ENCODE data around the gene TLE3. TPM values are rescaled to one million over a fixed set of nuclear protein-coding genes. Genes with fewer than 3 reads are reported as not detected.

TLE3 gene
- total and polyA plus RNA-seq, 7 experiments from 2014 or later: 15.2 to 183 (median 117) TPM

DNA sequence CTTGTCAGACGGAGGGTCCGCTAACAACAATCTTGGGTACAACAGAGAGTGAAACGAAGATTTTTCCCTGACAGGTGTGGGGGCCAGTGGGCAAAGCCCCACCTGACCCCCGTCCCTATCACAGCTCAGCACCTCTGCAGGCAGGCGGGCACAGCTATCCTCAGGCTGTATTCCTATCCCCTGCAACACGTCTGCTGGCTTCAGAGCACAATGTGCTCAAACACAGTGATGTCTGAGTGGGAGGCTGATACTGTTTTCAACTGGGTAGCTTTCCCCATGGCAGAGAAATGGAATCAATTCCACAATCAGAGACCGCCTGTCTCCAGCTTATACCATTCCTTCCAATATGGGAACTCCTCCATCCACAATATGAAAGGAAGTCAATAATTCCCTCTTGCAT lies 28.0 kb downstream of the TLE3 start:
- Mint-ChIP-seq H3K27ac (no peak overlapping the region), H3K4me1 (peaks cover 7 to 33% (median 26%) of the 10 kb centered on the region in 7 donors), H3K36me3 (peaks cover 13 to 62% (median 20%) of the 10 kb centered on the region in 5 donors), H3K27me3 (no peaks in the 10 kb centered on the region), H3K9me3 (no peaks in the 10 kb centered on the region), H3K4me3 (no peak overlapping the region)
- Histone ChIP-seq H3K4me1 (ENCODE audit: control insufficient read depth in 2 of 2, insufficient read depth in 2 of 2, low read length in 2 of 2) (no peaks in the 10 kb centered on the region), H3K4me3 (ENCODE audit: low read length) (no peak overlapping the region), H3K9me3 (ENCODE audit: control insufficient read depth in 2 of 3, low read length in 3 of 3) (no peaks in the 10 kb centered on the region), H3K27ac (ENCODE audit: low read depth, low read length) (no peak overlapping the region), H3K36me3 (ENCODE audit: control insufficient read depth in 2 of 3, insufficient read depth in 3 of 3, low read length in 3 of 3) (peaks cover 18 to 89% (median 48%) of the 10 kb centered on the region in 3 experiments), H3K27me3 (ENCODE audit: control insufficient read depth in 2 of 2, insufficient read depth in 2 of 2, low read length in 2 of 2) (no peaks in the 10 kb centered on the region)
- POLR2A ChIA-PET: no interaction called here
- intact Hi-C loops (cut with micrococcal nuclease): no loop called here
- DNase-seq: no peak
- CTCF ChIA-PET: no interaction called here
- no peak for ATAC-seq

DNA sequence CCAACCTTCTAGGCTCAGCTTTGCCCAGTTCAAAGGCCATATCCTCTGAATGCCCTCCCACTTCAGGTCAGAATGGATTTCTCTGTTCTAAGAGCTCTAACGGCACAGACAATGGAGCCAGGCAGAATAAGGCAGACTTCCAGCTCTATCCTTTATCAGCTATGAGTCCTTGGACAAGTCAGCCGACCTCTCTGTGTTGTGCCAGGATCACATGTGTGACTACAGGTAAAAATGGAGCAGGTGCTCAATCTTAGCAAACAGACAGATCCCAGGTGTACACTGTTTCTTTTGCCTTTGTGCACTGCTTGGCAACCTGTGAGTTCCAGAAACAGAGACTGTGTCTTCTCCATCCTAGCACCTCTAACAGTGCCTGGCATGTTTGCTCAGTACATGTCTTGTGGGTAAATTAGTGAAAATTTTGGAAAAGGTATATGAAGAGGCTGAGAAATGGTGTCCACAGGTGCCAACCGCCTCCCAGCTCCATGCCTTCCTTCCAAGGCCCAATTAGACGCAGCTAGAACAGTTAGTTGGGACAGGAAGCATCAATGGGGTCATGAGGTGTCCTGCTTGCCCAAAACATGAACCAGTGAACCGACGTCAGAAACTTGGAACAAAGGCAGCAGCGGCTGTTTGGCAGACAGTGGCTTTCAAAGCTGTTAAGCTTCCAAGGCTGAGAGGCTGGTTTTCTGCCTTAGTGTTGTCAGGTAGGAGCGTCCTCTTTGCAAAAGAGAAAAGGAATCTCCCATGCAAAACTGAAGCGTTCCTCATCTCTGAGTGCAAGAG lies 28.7 kb downstream of the TLE3 start:
- Histone ChIP-seq H3K27ac (ENCODE audit: low read depth, low read length) (no peak overlapping the region), H3K36me3 (ENCODE audit: control insufficient read depth in 2 of 3, insufficient read depth in 3 of 3, low read length in 3 of 3) (peaks cover 15 to 88% (median 40%) of the 10 kb centered on the region in 3 experiments), H3K27me3 (ENCODE audit: control insufficient read depth in 2 of 2, insufficient read depth in 2 of 2, low read length in 2 of 2) (no peaks in the 10 kb centered on the region), H3K4me1 (ENCODE audit: control insufficient read depth in 2 of 2, insufficient read depth in 2 of 2, low read length in 2 of 2) (no peaks in the 10 kb centered on the region), H3K9me3 (ENCODE audit: control insufficient read depth in 2 of 3, low read length in 3 of 3) (no peaks in the 10 kb centered on the region), H3K4me3 (ENCODE audit: low read length) (no peak overlapping the region)
- Mint-ChIP-seq H3K9me3 (no peaks in the 10 kb centered on the region), H3K4me1 (peaks cover 4 to 31% (median 26%) of the 10 kb centered on the region in 7 donors), H3K27ac (peak overlapping the region in 2 of 9 donors; percentile 16 to 53), H3K36me3 (peaks cover 10 to 60% (median 20%) of the 10 kb centered on the region in 5 donors), H3K4me3 (no peak overlapping the region), H3K27me3 (no peaks in the 10 kb centered on the region)
- ATAC-seq (no peak), DNase-seq (no peak)
- ChIA-PET CTCF (interaction anchor here (0.6 kb wide), 2 partner anchors 9 to 305 kb away, joined by 3 read pairs; no protein-coding TSS in a partner anchor), POLR2A (no interaction called here)
- intact Hi-C loops (cut with micrococcal nuclease): no loop called here

DNA sequence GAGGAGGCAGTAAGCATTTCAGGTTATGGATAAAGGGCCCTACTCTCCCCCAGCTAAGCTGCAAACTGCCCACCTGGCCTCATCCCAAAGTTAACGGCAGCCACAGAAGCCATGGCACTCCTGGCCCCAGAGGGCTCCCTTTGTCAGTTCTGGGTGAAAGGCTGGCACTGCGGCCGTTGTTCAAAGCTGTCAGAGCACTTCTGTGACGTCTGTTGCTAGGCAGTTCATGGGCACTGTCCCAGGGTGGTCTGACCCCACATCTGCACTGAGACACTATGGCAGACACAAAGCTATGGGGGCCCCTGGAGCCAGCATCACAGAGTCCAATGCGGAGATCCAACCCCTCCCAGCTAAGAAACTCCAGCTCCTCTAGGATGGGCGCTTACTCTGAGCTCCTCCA lies 30.0 kb downstream of the TLE3 start:
- ATAC-seq: no peak
- Mint-ChIP-seq H3K4me1 (peaks cover 2 to 20% (median 13%) of the 10 kb centered on the region in 7 donors), H3K9me3 (no peaks in the 10 kb centered on the region), H3K27me3 (no peaks in the 10 kb centered on the region), H3K4me3 (no peak overlapping the region), H3K27ac (peak overlapping the region in 1 of 9 donors; percentile 31), H3K36me3 (peaks cover 6 to 54% (median 10%) of the 10 kb centered on the region in 5 donors)
- Histone ChIP-seq H3K4me3 (ENCODE audit: low read length) (no peak overlapping the region), H3K27me3 (ENCODE audit: control insufficient read depth in 2 of 2, insufficient read depth in 2 of 2, low read length in 2 of 2) (no peaks in the 10 kb centered on the region), H3K36me3 (ENCODE audit: control insufficient read depth in 2 of 3, insufficient read depth in 3 of 3, low read length in 3 of 3) (peaks cover 21 to 88% (median 30%) of the 10 kb centered on the region in 3 experiments), H3K27ac (ENCODE audit: low read depth, low read length) (no peak overlapping the region), H3K4me1 (ENCODE audit: control insufficient read depth in 2 of 2, insufficient read depth in 2 of 2, low read length in 2 of 2) (no peaks in the 10 kb centered on the region), H3K9me3 (ENCODE audit: control insufficient read depth in 2 of 3, low read length in 3 of 3) (no peaks in the 10 kb centered on the region)
- DNase-seq: no peak
- intact Hi-C loops (cut with micrococcal nuclease): no loop called here
- ChIA-PET POLR2A (interaction anchor here (1.0 kb wide), 1 partner anchor 11 kb away, joined by 3 read pairs; no protein-coding TSS in a partner anchor), CTCF (interaction anchor here (1.4 kb wide), 1 partner anchor 492 kb away, joined by 5 read pairs; no protein-coding TSS in a partner anchor)

DNA sequence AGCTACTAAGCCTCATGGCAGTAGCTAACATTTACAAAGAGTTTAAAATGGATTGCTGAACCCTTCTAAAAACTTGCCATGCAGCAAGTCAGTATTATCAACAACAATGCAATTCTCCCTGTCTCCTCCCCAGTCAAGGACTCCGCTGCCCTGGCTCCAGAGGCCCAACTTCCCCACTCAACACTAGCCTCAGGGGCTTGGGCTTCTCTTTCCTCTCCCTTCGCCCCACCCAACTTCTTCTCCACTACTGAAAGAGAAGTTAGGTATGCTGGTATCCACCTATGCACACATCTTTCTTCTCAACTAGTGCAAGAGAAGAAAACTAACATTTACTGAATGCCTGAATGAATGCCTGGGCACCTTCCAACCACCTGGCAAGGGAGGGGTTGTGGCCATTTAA lies 30.7 kb downstream of the TLE3 start:
- ATAC-seq (no peak), DNase-seq (no peak)
- Histone ChIP-seq H3K27me3 (ENCODE audit: control insufficient read depth in 2 of 2, insufficient read depth in 2 of 2, low read length in 2 of 2) (no peaks in the 10 kb centered on the region), H3K27ac (ENCODE audit: low read depth, low read length) (no peak overlapping the region), H3K9me3 (ENCODE audit: control insufficient read depth in 2 of 3, low read length in 3 of 3) (no peaks in the 10 kb centered on the region), H3K4me1 (ENCODE audit: control insufficient read depth in 2 of 2, insufficient read depth in 2 of 2, low read length in 2 of 2) (no peaks in the 10 kb centered on the region), H3K36me3 (ENCODE audit: control insufficient read depth in 2 of 3, insufficient read depth in 3 of 3, low read length in 3 of 3) (peaks cover 21 to 88% (median 30%) of the 10 kb centered on the region in 3 experiments), H3K4me3 (ENCODE audit: low read length) (no peak overlapping the region)
- ChIA-PET POLR2A (no interaction called here), CTCF (interaction anchor here (1.4 kb wide), 1 partner anchor 491 kb away, joined by 5 read pairs; no protein-coding TSS in a partner anchor)
- H3K27me3 Mint-ChIP-seq: no peaks in the 10 kb centered on the region
- H3K9me3 Mint-ChIP-seq: no peaks in the 10 kb centered on the region
- intact Hi-C loops (cut with micrococcal nuclease): no loop called here
- H3K36me3 Mint-ChIP-seq: peaks cover 6 to 52% (median 12%) of the 10 kb centered on the region in 5 donors
- H3K4me1 Mint-ChIP-seq: peaks cover 2 to 18% (median 13%) of the 10 kb centered on the region in 7 donors
- no peak overlapping the region for H3K27ac Mint-ChIP-seq
- no peak overlapping the region for H3K4me3 Mint-ChIP-seq

DNA sequence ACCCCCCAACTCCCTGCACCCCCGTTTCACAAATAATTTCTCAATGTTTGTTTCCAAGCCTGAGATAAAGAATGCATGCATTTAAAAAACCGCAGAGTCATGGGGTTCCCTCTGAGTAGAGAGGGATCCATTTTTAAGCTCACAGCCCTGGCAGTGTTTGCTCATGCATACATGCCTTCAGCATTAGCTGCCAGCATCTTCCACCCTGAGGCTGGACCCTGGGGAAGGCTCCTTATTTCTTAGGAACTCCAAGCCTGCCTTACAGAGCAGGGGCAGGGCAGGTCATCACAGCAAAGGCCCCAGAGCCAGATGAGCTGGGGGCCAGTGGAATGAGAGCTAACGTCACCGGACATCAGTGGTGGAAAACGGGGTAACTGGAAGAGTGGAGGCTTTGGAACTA lies 31.3 kb downstream of the TLE3 start:
- DNase-seq: no peak
- intact Hi-C loops (cut with micrococcal nuclease): no loop called here
- peaks cover 21 to 88% (median 25%) of the 10 kb centered on the region in 3 experiments for H3K36me3 ChIP-seq (ENCODE audit: control insufficient read depth in 2 of 3, insufficient read depth in 3 of 3, low read length in 3 of 3)
- H3K9me3 ChIP-seq (ENCODE audit: control insufficient read depth in 2 of 3, low read length in 3 of 3): no peaks in the 10 kb centered on the region
- no peak for ATAC-seq
- H3K4me3 Mint-ChIP-seq: no peak overlapping the region
- peaks cover 2 to 17% (median 13%) of the 10 kb centered on the region in 7 donors for H3K4me1 Mint-ChIP-seq
- no peak overlapping the region for H3K4me3 ChIP-seq (ENCODE audit: low read length)
- H3K4me1 ChIP-seq (ENCODE audit: control insufficient read depth in 2 of 2, insufficient read depth in 2 of 2, low read length in 2 of 2): no peaks in the 10 kb centered on the region
- peak overlapping the region in 2 of 9 donors; percentile 33 to 43 for H3K27ac Mint-ChIP-seq
- no peaks in the 10 kb centered on the region for H3K27me3 Mint-ChIP-seq
- no peak overlapping the region for H3K27ac ChIP-seq (ENCODE audit: low read depth, low read length)
- ChIA-PET CTCF (interaction anchor here (1.4 kb wide), 1 partner anchor 490 kb away, joined by 5 read pairs; no protein-coding TSS in a partner anchor), POLR2A (interaction anchor here (0.6 kb wide), 1 partner anchor 28 kb away, joined by 3 read pairs; no protein-coding TSS in a partner anchor)
- no peaks in the 10 kb centered on the region for H3K27me3 ChIP-seq (ENCODE audit: control insufficient read depth in 2 of 2, insufficient read depth in 2 of 2, low read length in 2 of 2)
- peaks cover 6 to 54% (median 12%) of the 10 kb centered on the region in 5 donors for H3K36me3 Mint-ChIP-seq
- no peaks in the 10 kb centered on the region for H3K9me3 Mint-ChIP-seq

DNA sequence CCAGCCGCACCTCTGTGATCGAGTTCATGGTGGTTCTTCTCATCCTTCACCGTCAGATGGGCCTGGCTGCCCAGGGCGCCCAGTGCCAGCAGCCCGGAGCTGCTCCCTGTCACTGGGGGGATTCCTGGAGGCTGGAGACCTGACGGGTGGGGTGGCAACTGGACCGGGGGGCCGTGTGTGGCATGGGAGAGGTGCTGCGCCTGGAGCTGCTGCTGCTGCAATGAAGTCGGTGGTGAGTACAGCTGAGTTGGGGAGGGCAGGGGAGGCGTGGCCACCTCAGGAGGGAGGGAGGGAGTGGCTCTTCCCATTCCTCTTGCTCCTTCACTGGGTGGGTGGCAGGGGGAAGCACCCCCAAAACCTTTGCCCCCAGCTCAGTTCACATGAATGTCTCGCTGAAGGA lies 31.7 kb downstream of the TLE3 start:
- Mint-ChIP-seq H3K9me3 (no peaks in the 10 kb centered on the region), H3K27ac (no peak overlapping the region), H3K4me1 (peaks cover 0 to 13% (median 9%) of the 10 kb centered on the region in 7 donors), H3K36me3 (peaks cover 6 to 54% (median 12%) of the 10 kb centered on the region in 5 donors), H3K4me3 (no peak overlapping the region), H3K27me3 (no peaks in the 10 kb centered on the region)
- ChIA-PET POLR2A (interaction anchor here (0.6 kb wide), 1 partner anchor 29 kb away, joined by 3 read pairs; no protein-coding TSS in a partner anchor), CTCF (no interaction called here)
- Histone ChIP-seq H3K4me1 (ENCODE audit: control insufficient read depth in 2 of 2, insufficient read depth in 2 of 2, low read length in 2 of 2) (no peaks in the 10 kb centered on the region), H3K4me3 (ENCODE audit: low read length) (no peak overlapping the region), H3K27ac (ENCODE audit: low read depth, low read length) (no peak overlapping the region), H3K36me3 (ENCODE audit: control insufficient read depth in 2 of 3, insufficient read depth in 3 of 3, low read length in 3 of 3) (peaks cover 21 to 88% (median 25%) of the 10 kb centered on the region in 3 experiments), H3K27me3 (ENCODE audit: control insufficient read depth in 2 of 2, insufficient read depth in 2 of 2, low read length in 2 of 2) (no peaks in the 10 kb centered on the region), H3K9me3 (ENCODE audit: control insufficient read depth in 2 of 3, low read length in 3 of 3) (no peaks in the 10 kb centered on the region)
- ATAC-seq: no peak
- no peak for DNase-seq
- intact Hi-C loops (cut with micrococcal nuclease): no loop called here

Data from naive thymus-derived CD4-positive, alpha-beta T cell (primary cell).